ENCODE measurements around the gene HSPG2.
A peak's percentile ranks its signal among the peaks of the same experiment; 100 is the strongest.

HSPG2 gene

DNA sequence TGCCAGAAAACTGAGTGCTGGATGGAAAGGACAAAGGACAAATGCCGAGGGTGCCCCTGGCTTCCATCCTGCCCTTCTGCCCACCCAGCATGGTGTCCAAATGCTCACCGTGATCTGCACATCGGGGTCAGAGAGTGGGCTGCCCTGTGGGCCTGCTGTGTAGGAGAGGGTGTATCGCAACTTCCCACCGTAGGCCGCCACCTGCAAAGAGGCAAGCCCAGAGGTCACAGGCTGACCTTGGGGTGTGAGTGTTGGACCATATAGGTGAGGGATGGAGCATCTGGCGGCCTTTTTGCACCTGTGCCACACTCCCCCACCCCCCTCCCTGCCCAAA is 71.5 kb downstream of the HSPG2 start:
- Histone ChIP-seq H3K27me3 (ENCODE audit: insufficient read depth, poor library complexity, severe bottlenecking) (no peaks in the 10 kb centered on the region), H3K36me3 (ENCODE audit: low read depth) (peaks cover 23% of the 10 kb centered on the region), H3K4me3 (ENCODE audit: severe bottlenecking) (no peak overlapping the region), H3K9me3 (ENCODE audit: severe bottlenecking) (no peaks in the 10 kb centered on the region), H3K4me1 (ENCODE audit: insufficient read depth, poor library complexity, severe bottlenecking) (peaks cover 13% of the 10 kb centered on the region), H3K27ac (ENCODE audit: poor library complexity, severe bottlenecking) (no peak overlapping the region)
- ATAC-seq (ENCODE audit: low read depth) (no peak), DNase-seq (ENCODE audit: low spot score) (no peak)
- TF ChIP-seq, protein P1, sequence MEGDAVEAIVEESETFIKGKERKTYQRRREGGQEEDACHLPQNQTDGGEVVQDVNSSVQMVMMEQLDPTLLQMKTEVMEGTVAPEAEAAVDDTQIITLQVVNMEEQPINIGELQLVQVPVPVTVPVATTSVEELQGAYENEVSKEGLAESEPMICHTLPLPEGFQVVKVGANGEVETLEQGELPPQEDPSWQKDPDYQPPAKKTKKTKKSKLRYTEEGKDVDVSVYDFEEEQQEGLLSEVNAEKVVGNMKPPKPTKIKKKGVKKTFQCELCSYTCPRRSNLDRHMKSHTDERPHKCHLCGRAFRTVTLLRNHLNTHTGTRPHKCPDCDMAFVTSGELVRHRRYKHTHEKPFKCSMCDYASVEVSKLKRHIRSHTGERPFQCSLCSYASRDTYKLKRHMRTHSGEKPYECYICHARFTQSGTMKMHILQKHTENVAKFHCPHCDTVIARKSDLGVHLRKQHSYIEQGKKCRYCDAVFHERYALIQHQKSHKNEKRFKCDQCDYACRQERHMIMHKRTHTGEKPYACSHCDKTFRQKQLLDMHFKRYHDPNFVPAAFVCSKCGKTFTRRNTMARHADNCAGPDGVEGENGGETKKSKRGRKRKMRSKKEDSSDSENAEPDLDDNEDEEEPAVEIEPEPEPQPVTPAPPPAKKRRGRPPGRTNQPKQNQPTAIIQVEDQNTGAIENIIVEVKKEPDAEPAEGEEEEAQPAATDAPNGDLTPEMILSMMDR (IDR thresholded peaks at IDR 0.05; ENCODE audit: poor library complexity, severe bottlenecking), result no peak

DNA sequence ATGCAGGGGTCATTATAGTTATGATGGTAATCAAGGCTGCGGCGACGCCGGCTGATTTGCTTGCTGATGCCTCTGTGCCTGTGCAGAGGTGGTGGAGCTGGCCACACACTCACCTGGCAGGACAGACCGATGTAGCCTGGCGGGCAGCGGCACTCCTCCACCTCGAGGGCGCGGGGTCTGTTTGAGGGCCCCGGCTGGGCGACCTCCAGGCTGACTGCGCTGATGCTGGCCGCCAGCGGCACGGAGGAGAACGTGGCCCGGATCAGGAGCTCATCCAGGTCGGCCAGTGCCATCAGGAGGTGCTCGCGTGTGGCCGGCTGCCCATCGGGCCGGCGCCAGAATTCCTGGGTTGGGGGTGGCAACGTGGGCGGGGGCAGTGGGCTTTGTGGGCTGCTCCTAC is 72.4 kb downstream of the HSPG2 start:
- H3K9me3 ChIP-seq (ENCODE audit: severe bottlenecking), result no peaks in the 10 kb centered on the region
- peaks cover 28% of the 10 kb centered on the region for H3K36me3 ChIP-seq (ENCODE audit: low read depth)
- DNase-seq (ENCODE audit: low spot score) (peak; percentile 51), ATAC-seq (ENCODE audit: low read depth) (no peak)
- TF ChIP-seq, protein P1 (IDR thresholded peaks at IDR 0.05; ENCODE audit: poor library complexity, severe bottlenecking), result no peak
- H3K4me3 ChIP-seq (ENCODE audit: severe bottlenecking), result no peak overlapping the region
- H3K27me3 ChIP-seq (ENCODE audit: insufficient read depth, poor library complexity, severe bottlenecking), result no peaks in the 10 kb centered on the region
- no peak overlapping the region for H3K27ac ChIP-seq (ENCODE audit: poor library complexity, severe bottlenecking)
- peaks cover 6% of the 10 kb centered on the region for H3K4me1 ChIP-seq (ENCODE audit: insufficient read depth, poor library complexity, severe bottlenecking)

DNA sequence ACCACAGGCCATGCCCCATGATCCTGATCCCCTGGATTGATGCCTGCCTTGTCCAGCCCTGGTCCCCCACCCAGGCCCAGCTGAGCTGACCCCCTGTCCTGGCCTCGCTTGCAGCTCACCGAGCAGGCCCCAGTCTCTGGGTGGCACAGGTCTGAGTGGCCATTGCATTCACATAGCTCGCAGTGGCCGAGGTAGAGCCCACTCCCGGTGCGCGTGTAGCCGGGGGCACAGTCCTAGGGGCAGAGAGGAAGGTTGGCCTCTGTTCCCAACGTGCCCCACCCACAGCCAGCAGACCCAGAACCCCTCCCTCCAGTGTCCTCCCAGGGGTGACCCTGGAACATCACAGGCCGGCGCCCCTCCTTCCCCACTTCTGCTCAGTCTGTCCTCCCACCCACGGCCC is 73.1 kb downstream of the HSPG2 start:
- no peak overlapping the region for H3K27ac ChIP-seq (ENCODE audit: poor library complexity, severe bottlenecking)
- H3K9me3 ChIP-seq (ENCODE audit: severe bottlenecking), result no peaks in the 10 kb centered on the region
- no peaks in the 10 kb centered on the region for H3K27me3 ChIP-seq (ENCODE audit: insufficient read depth, poor library complexity, severe bottlenecking)
- peaks cover 29% of the 10 kb centered on the region for H3K36me3 ChIP-seq (ENCODE audit: low read depth)
- no peak overlapping the region for H3K4me3 ChIP-seq (ENCODE audit: severe bottlenecking)
- TF ChIP-seq, protein P1 (IDR thresholded peaks at IDR 0.05; ENCODE audit: poor library complexity, severe bottlenecking), result no peak
- H3K4me1 ChIP-seq (ENCODE audit: insufficient read depth, poor library complexity, severe bottlenecking), result no peaks in the 10 kb centered on the region
- ATAC-seq (ENCODE audit: low read depth) (no peak), DNase-seq (ENCODE audit: low spot score) (no peak)

DNA sequence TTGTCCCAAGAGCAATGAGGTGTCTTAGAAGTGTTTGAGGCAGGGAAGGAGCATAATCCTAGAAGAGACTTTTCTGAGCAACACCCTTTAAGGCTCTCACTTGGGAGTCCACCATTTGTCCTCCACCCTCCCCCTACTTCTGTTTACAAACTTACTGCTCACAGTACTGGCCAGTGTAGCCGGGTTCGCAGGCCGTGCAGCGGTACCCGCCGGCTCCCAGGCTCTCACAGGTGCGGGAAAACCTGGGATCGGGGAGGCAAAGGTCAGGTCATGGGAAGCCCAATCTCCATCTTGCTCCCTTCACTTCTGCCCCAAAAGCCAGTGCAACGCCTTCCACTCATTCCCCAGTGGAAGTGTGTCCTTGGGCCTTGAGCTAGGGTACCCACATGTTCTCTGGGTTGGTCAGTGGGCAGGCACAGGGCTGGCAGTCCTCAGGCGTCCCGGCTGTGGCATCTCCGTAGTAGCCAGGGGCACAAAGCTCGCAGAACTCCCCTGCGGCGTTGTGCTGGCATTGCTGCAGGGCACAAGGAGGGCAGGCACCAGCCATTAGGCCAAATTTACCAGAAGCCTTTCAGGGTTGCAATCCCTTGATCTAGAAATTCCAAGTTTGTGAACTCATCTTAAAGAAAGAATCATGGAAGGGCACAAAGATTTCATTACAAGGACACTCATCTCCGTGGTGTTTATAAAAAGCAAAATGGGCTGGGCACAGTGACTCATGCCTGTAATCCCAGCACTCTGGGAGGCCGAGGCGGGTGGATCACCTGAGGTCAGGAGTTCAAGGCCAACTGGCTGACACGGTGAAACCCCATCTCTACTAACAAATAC is 75.3 kb downstream of the HSPG2 start:
- H3K36me3 ChIP-seq (ENCODE audit: low read depth), result peaks cover 40% of the 10 kb centered on the region

More for the DNA sequence above, 75.3 kb downstream of the HSPG2 start:
- DNase-seq (ENCODE audit: low spot score), result no peak
- Histone ChIP-seq H3K4me3 (ENCODE audit: severe bottlenecking) (no peak overlapping the region), H3K4me1 (ENCODE audit: insufficient read depth, poor library complexity, severe bottlenecking) (no peaks in the 10 kb centered on the region), H3K27ac (ENCODE audit: poor library complexity, severe bottlenecking) (peak overlapping the region; percentile 31), H3K9me3 (ENCODE audit: severe bottlenecking) (no peaks in the 10 kb centered on the region), H3K27me3 (ENCODE audit: insufficient read depth, poor library complexity, severe bottlenecking) (no peaks in the 10 kb centered on the region)
- ATAC-seq (ENCODE audit: low read depth), result peak; percentile 74
- TF ChIP-seq, protein P1 (IDR thresholded peaks at IDR 0.05; ENCODE audit: poor library complexity, severe bottlenecking), result no peak
